Neuronal stem cell (in vitro differentiated cells): ENCODE results near the gene IQCE.
A peak's percentile ranks its signal among the peaks of the same experiment; 100 is the strongest.

Experiments used
- DNase-seq: peaks from one replicate; pipeline ENCODE4 v3.0.0-alpha.2; 2013; ENCODE audit warnings: low spot score
- H2AFZ ChIP-seq: one replicate; pipeline ENCODE4 v1.6.1; 2013; ENCODE audit warnings: mild to moderate bottlenecking, low read length, inconsistent platforms
- H2AK5ac ChIP-seq: 2 replicates; pipeline ENCODE4 v1.6.1; 2013; ENCODE audit warnings: low read depth, mild to moderate bottlenecking, inconsistent platforms, low read length, moderate library complexity, mixed read lengths
- H2BK120ac ChIP-seq: 2 replicates; pipeline ENCODE4 v1.6.1; 2013; ENCODE audit warnings: low read depth, mild to moderate bottlenecking, inconsistent platforms, low read length, moderate library complexity, mixed read lengths
- H2BK12ac ChIP-seq: one replicate; pipeline ENCODE4 v1.6.1; 2013; ENCODE audit warnings: low read length, inconsistent platforms
- H2BK15ac ChIP-seq: 2 replicates; pipeline ENCODE4 v1.6.1; 2013; ENCODE audit warnings: mild to moderate bottlenecking, low read length, inconsistent platforms, mixed read lengths
- H2BK5ac ChIP-seq: one replicate; pipeline ENCODE4 v1.6.1; 2013; ENCODE audit warnings: inconsistent platforms, mild to moderate bottlenecking, low read length, moderate library complexity
- H3K14ac ChIP-seq: one replicate; pipeline ENCODE4 v1.6.1; 2013; ENCODE audit warnings: low read length, inconsistent platforms
- H3K18ac ChIP-seq: 2 replicates; pipeline ENCODE4 v1.6.1; 2013; ENCODE audit warnings: low read length, inconsistent platforms
- H3K23ac ChIP-seq: 2 replicates; pipeline ENCODE4 v1.6.1; 2013; ENCODE audit warnings: low read depth, mild to moderate bottlenecking, mixed read lengths, low read length, inconsistent platforms; ENCODE audit not compliant: poor library complexity
- H3K27ac ChIP-seq: replicated peaks from 3 replicates; pipeline ENCODE4 v1.5.1; 2013; ENCODE audit warnings: low read length, inconsistent platforms
- H3K27me3 ChIP-seq, 3 experiments: 2 replicates each; pipeline ENCODE4 v1.6.1; 2013; ENCODE audit warnings: low read length in 3 of 3, mild to moderate bottlenecking in 2 of 3, inconsistent platforms in 1 of 3, low read depth in 1 of 3, mixed read lengths in 1 of 3, moderate library complexity in 1 of 3; ENCODE audit not compliant: control insufficient read depth in 3 of 3, insufficient read depth in 3 of 3
- H3K36me3 ChIP-seq, 2 donors: replicated peaks in 1 of 2; 2 replicates each; pipeline ENCODE4 v1.6.1; 2013; ENCODE audit warnings: low read length in 2 of 2; ENCODE audit not compliant: control insufficient read depth in 2 of 2, insufficient read depth in 2 of 2
- H3K4ac ChIP-seq: 2 replicates; pipeline ENCODE4 v1.6.1; 2013; ENCODE audit warnings: inconsistent platforms, mild to moderate bottlenecking, low read length, moderate library complexity
- H3K4me1 ChIP-seq, 2 donors: 1 replicate in 1 of 2; 2 replicates in 1 of 2; pipeline ENCODE4 v1.6.1; 2013; ENCODE audit warnings: low read length in 2 of 2, low read depth in 1 of 2; ENCODE audit not compliant: control insufficient read depth in 2 of 2, insufficient read depth in 1 of 2
- H3K4me2 ChIP-seq: one replicate; pipeline ENCODE4 v1.6.1; 2013; ENCODE audit warnings: mild to moderate bottlenecking, low read length, inconsistent platforms; ENCODE audit not compliant: insufficient read depth, poor library complexity, severe bottlenecking
- H3K4me3 ChIP-seq, 2 donors: 2 replicates each; pipeline ENCODE4 v1.5.1; 2013; ENCODE audit warnings: low read length in 2 of 2, mild to moderate bottlenecking in 2 of 2, inconsistent platforms in 1 of 2, moderate library complexity in 1 of 2
- H3K79me1 ChIP-seq: one replicate; pipeline ENCODE4 v1.6.1; 2013; ENCODE audit warnings: low read depth, mild to moderate bottlenecking, inconsistent platforms, low read length, moderate library complexity
- H3K9ac ChIP-seq: one replicate; pipeline ENCODE4 v1.6.1; 2013; ENCODE audit warnings: mild to moderate bottlenecking, low read depth, low read length, inconsistent platforms; ENCODE audit not compliant: poor library complexity
- H3K9me3 ChIP-seq, 2 donors: replicated peaks in 1 of 2; 2 replicates each; pipeline versions ENCODE3 to v1.6.1; 2013; ENCODE audit warnings: low read length in 2 of 2, mild to moderate bottlenecking in 2 of 2, inconsistent platforms in 1 of 2, low read depth in 1 of 2, mixed read lengths in 1 of 2, moderate library complexity in 1 of 2; ENCODE audit not compliant: control insufficient read depth in 2 of 2, insufficient read depth in 1 of 2
- H4K8ac ChIP-seq: one replicate; pipeline ENCODE4 v1.6.1; 2013; ENCODE audit warnings: low read depth, mild to moderate bottlenecking, inconsistent platforms, low read length, moderate library complexity
- H4K91ac ChIP-seq: one replicate; pipeline ENCODE4 v1.6.1; 2013; ENCODE audit warnings: low read length, low read depth, mild to moderate bottlenecking, inconsistent platforms; ENCODE audit not compliant: poor library complexity
- WGBS, 2 donors: extraction: QIAGEN DNeasy Blood & Tissue Kit; methylation state at CpG; one replicate each; pipeline ENCODE4 v1.1.7; 2013; ENCODE audit warnings: missing lambda C conversion rate in 2 of 2, mixed read lengths in 1 of 2; ENCODE audit not compliant: insufficient read length in 2 of 2, insufficient replicate concordance in 1 of 2; ENCODE audit errors: extremely low coverage in 2 of 2; 5-methylcytosine and 5-hydroxymethylcytosine counted together

The IQCE gene

GRCh38 chr7:2650451-2650850 is 91.7 kb downstream of the IQCE start:
- H3K4me3 ChIP-seq: no peak overlapping the region
- H2BK12ac ChIP-seq: no peak overlapping the region
- no peak overlapping the region for H2BK15ac ChIP-seq
- no peaks in the 10 kb centered on the region for H3K27me3 ChIP-seq
- H3K79me1 ChIP-seq: peaks cover 19% of the 10 kb centered on the region
- H2AFZ ChIP-seq: no peak overlapping the region
- no peak overlapping the region for H3K4me2 ChIP-seq
- H3K4ac ChIP-seq: no peak overlapping the region
- no peak overlapping the region for H2AK5ac ChIP-seq
- peaks cover 47 to 87% of the 10 kb centered on the region in 2 donors for H3K36me3 ChIP-seq
- no peak overlapping the region for H3K27ac ChIP-seq
- H4K91ac ChIP-seq: no peak overlapping the region
- H3K23ac ChIP-seq: no peak overlapping the region
- no peak overlapping the region for H3K18ac ChIP-seq
- H3K4me1 ChIP-seq: peaks cover 1 to 7% of the 10 kb centered on the region in 2 donors
- H4K8ac ChIP-seq: no peak overlapping the region
- no peak overlapping the region for H2BK5ac ChIP-seq
- no peak for DNase-seq
- H2BK120ac ChIP-seq: no peak overlapping the region
- peaks cover 0 to 2% of the 10 kb centered on the region in 2 donors for H3K9me3 ChIP-seq
- WGBS, 2 donors: no CpG with 5 or more reads among the region's 8 CpGs
- H3K9ac ChIP-seq: no peak overlapping the region
- no peak overlapping the region for H3K14ac ChIP-seq

DNA sequence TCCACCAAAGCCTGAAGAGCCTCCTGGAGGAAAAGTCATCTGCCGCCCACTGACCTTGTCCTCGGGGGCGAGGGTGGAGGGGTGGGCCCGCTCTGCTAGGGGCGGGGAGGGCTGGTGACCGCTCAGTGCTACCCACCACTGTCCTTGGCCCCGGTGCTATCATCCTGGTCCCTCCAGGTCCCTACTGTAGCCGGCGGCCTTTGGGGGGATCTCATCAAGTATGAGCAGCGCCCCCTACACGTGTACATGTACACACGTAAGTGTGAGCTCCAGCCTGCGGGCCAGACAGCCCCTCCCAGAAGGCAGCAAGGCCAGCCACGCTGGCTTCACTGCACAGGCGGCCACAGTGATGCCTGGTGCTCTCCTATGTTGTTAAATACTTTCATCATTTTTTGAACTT is 92.6 kb downstream of the IQCE start:
- Histone ChIP-seq H3K79me1 (peaks cover 21% of the 10 kb centered on the region), H3K23ac (no peak overlapping the region), H3K14ac (no peak overlapping the region), H3K9ac (no peak overlapping the region), H2AFZ (no peak overlapping the region), H3K18ac (no peak overlapping the region), H4K91ac (no peak overlapping the region), H3K4me2 (no peak overlapping the region), H3K4ac (no peak overlapping the region), H3K4me3 (no peak overlapping the region), H2BK15ac (no peak overlapping the region), H3K4me1 (peaks cover 1 to 2% of the 10 kb centered on the region in 2 donors), H2BK120ac (no peak overlapping the region), H3K9me3 (peaks cover 0 to 2% of the 10 kb centered on the region in 2 donors), H2BK12ac (no peak overlapping the region), H3K27ac (no peak overlapping the region), H3K36me3 (peaks cover 49 to 93% of the 10 kb centered on the region in 2 donors), H3K27me3 (no peaks in the 10 kb centered on the region), H4K8ac (no peak overlapping the region), H2BK5ac (no peak overlapping the region), H2AK5ac (no peak overlapping the region)
- no CpG with 5 or more reads among the region's 15 CpGs for WGBS, 2 donors
- DNase-seq: no peak

- no peak overlapping the region for H2AK5ac ChIP-seq
- peak overlapping the region; percentile 79 for H3K9ac ChIP-seq
- peaks cover 53 to 94% of the 10 kb centered on the region in 2 donors for H3K36me3 ChIP-seq
- no peak overlapping the region for H3K4me2 ChIP-seq
- H3K27me3 ChIP-seq: no peaks in the 10 kb centered on the region
- H3K4me1 ChIP-seq: peaks cover 0 to 1% of the 10 kb centered on the region in 2 donors
- H2BK15ac ChIP-seq: no peak overlapping the region
- H2BK12ac ChIP-seq: peak overlapping the region; percentile 1
- H3K79me1 ChIP-seq: peaks cover 17% of the 10 kb centered on the region
- no CpG with 5 or more reads among the region's 28 CpGs for WGBS, 2 donors
- H2BK120ac ChIP-seq: no peak overlapping the region
- no peak overlapping the region for H3K14ac ChIP-seq
- no peak overlapping the region for H4K8ac ChIP-seq
- no peak overlapping the region for H2BK5ac ChIP-seq
- H3K23ac ChIP-seq: peak overlapping the region; percentile 76
- peak overlapping the region in 1 of 2 donors; percentile 3 for H3K4me3 ChIP-seq
- no peak overlapping the region for H4K91ac ChIP-seq
- H3K4ac ChIP-seq: no peak overlapping the region
- H3K9me3 ChIP-seq: peaks cover 0 to 2% of the 10 kb centered on the region in 2 donors
- no peak for DNase-seq
- no peak overlapping the region for H3K27ac ChIP-seq
- peak overlapping the region; percentile 61 for H3K18ac ChIP-seq
- no peak overlapping the region for H2AFZ ChIP-seq
These were observed 93.3 kb downstream of the IQCE start for GRCh38 chr7:2651847-2652735.

GRCh38 chr7:2652736-2653060 is 93.9 kb downstream of the IQCE start:
- no peak overlapping the region for H2BK15ac ChIP-seq
- peak overlapping the region; percentile 61 for H3K18ac ChIP-seq
- DNase-seq: no peak
- H2BK120ac ChIP-seq: no peak overlapping the region
- no peak overlapping the region for H2BK5ac ChIP-seq
- no CpG with 5 or more reads among the region's 12 CpGs for WGBS, 2 donors
- H3K27me3 ChIP-seq: no peaks in the 10 kb centered on the region
- H3K9me3 ChIP-seq: peaks cover 0 to 2% of the 10 kb centered on the region in 2 donors
- peak overlapping the region; percentile 12 for H3K9ac ChIP-seq
- H2AK5ac ChIP-seq: no peak overlapping the region
- H3K23ac ChIP-seq: peak overlapping the region; percentile 44
- no peak overlapping the region for H3K4me2 ChIP-seq
- peaks cover 52 to 94% of the 10 kb centered on the region in 2 donors for H3K36me3 ChIP-seq
- H3K4ac ChIP-seq: no peak overlapping the region
- H3K4me3 ChIP-seq: no peak overlapping the region
- H3K27ac ChIP-seq: no peak overlapping the region
- H3K4me1 ChIP-seq: peaks cover 0 to 1% of the 10 kb centered on the region in 2 donors
- no peak overlapping the region for H2BK12ac ChIP-seq
- no peak overlapping the region for H2AFZ ChIP-seq
- H4K8ac ChIP-seq: no peak overlapping the region
- H3K14ac ChIP-seq: no peak overlapping the region
- H3K79me1 ChIP-seq: peaks cover 12% of the 10 kb centered on the region
- H4K91ac ChIP-seq: no peak overlapping the region
